GM23248 (cell line): ENCODE results near the gene PTPRZ1.

Experiments used
- EZH2 ChIP-seq: fragments of 200-600 bp; sonication (generic); IDR thresholded peaks from 2 replicates; pipeline ENCODE4 v1.6.1; 2018; ENCODE audit warnings: antibody characterized with exemption, mild to moderate bottlenecking; ENCODE audit not compliant: insufficient read depth, poor library complexity, severe bottlenecking
- EZH2phosphoT487 ChIP-seq: fragments of 200-600 bp; sonication (generic); IDR thresholded peaks from 2 replicates; pipeline ENCODE4 v1.6.1; 2018; ENCODE audit warnings: antibody characterized with exemption, moderate library complexity, mild to moderate bottlenecking, low read depth; ENCODE audit not compliant: insufficient read depth

GRCh38 chr7:122013065-122013464 is 140.1 kb downstream of the PTPRZ1 start:
- TF ChIP-seq EZH2 (no peak), EZH2phosphoT487 (no peak)
